ENCODE results near the gene CACNA1C.

The CACNA1C gene

DNA sequence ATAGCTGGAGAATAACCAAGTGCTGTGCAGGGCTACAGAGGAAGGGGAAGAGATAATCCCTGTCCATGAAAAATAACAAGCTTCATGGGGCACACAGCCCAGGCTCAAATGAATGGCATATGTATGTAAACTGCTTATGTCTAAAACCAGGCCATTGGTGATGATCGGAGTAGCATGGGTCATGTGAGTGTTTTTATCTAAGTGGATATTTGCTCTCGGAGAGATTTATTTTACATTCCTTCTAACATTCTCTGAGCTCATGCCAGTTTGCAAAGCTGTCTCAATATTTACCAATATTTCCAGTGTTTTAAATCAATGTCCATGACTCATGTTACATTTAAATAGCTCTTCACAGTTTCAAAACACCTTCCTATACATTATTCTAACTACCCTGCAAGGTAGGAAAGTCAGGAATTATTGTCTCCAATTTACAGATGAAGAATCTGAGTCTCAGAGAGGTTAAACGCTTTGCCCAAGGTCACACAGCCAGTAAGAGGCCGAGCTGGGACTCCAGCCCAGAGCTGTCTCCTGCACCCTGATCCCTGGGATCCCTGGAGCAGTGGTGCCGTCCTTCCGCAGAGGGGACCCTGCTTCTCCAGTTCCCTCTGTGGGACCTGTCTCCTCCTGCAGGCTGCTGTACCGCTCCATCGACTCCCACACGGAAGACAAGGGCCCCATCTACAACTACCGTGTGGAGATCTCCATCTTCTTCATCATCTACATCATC is 555.3 kb downstream of the CACNA1C start:
- DNase-seq (ENCODE audit: low read depth in 2 of 2) = no peak
- H3K4me3 ChIP-seq (replicated peaks in 1 of 2; ENCODE audit: low read depth in 2 of 2, low read length in 2 of 2) = no peak overlapping the region
- TF ChIP-seq, protein P1, sequence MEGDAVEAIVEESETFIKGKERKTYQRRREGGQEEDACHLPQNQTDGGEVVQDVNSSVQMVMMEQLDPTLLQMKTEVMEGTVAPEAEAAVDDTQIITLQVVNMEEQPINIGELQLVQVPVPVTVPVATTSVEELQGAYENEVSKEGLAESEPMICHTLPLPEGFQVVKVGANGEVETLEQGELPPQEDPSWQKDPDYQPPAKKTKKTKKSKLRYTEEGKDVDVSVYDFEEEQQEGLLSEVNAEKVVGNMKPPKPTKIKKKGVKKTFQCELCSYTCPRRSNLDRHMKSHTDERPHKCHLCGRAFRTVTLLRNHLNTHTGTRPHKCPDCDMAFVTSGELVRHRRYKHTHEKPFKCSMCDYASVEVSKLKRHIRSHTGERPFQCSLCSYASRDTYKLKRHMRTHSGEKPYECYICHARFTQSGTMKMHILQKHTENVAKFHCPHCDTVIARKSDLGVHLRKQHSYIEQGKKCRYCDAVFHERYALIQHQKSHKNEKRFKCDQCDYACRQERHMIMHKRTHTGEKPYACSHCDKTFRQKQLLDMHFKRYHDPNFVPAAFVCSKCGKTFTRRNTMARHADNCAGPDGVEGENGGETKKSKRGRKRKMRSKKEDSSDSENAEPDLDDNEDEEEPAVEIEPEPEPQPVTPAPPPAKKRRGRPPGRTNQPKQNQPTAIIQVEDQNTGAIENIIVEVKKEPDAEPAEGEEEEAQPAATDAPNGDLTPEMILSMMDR (IDR thresholded peaks at IDR 0.05; ENCODE audit: low read depth, low read length) = no peak

DNA sequence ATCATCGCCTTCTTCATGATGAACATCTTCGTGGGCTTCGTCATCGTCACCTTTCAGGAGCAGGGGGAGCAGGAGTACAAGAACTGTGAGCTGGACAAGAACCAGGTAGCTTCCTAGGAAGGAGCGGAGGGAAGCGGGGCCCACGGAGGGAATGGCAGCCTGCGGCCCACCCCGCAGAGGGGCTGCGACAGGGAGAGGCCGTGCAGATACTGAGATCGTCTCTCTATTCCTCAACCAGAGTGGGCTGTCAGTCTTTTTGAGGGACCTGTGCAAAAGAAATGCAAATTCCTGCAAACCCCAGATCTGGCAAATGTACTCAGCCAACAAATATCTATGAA is 555.8 kb downstream of the CACNA1C start:
- DNase-seq (ENCODE audit: low read depth in 2 of 2) = no peak
- TF ChIP-seq, protein P1 (IDR thresholded peaks at IDR 0.05; ENCODE audit: low read depth, low read length) = no peak
- H3K4me3 ChIP-seq (replicated peaks in 1 of 2; ENCODE audit: low read depth in 2 of 2, low read length in 2 of 2) = no peak overlapping the region

DNA sequence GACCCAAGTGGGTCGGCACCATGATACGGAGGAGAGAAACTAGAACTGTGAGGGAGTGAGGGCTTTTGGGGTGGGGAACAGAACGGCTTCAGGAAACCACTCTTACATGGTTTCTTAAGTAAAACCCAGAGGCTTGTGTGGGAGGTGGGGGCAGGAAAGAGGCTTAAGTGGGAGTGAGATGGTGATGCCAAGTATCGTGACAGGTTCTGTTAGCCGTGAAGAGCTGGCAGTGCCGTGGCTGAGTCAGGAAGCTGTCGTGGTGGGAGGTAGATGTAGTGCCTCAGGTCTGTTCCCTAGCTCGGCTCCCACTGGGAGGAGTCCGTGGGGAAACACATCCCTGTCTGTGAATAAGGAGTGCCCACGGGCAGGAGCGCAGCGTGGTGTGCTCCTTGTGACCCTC is 556.2 kb downstream of the CACNA1C start:
- TF ChIP-seq, protein P1 (IDR thresholded peaks at IDR 0.05; ENCODE audit: low read depth, low read length) = no peak
- H3K4me3 ChIP-seq (replicated peaks in 1 of 2; ENCODE audit: low read depth in 2 of 2, low read length in 2 of 2) = no peak overlapping the region
- no peak for DNase-seq (ENCODE audit: low read depth in 2 of 2)

DNA sequence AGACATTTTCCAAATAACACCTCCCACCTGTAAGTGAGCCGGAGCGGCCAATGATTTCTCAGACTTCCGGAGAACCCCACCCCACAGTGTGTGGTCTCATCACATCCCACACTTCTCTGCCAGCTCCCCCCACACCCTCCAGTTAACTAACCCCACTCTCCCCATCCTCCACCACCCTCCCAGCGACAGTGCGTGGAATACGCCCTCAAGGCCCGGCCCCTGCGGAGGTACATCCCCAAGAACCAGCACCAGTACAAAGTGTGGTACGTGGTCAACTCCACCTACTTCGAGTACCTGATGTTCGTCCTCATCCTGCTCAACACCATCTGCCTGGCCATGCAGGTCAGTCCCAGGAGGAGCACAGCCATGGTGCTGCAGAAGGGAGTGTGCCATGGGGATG is 557.6 kb downstream of the CACNA1C start:
- TF ChIP-seq, protein P1 (IDR thresholded peaks at IDR 0.05; ENCODE audit: low read depth, low read length) = no peak
- DNase-seq (ENCODE audit: low read depth in 2 of 2) = no peak
- no peak overlapping the region for H3K4me3 ChIP-seq (replicated peaks in 1 of 2; ENCODE audit: low read depth in 2 of 2, low read length in 2 of 2)

DNA sequence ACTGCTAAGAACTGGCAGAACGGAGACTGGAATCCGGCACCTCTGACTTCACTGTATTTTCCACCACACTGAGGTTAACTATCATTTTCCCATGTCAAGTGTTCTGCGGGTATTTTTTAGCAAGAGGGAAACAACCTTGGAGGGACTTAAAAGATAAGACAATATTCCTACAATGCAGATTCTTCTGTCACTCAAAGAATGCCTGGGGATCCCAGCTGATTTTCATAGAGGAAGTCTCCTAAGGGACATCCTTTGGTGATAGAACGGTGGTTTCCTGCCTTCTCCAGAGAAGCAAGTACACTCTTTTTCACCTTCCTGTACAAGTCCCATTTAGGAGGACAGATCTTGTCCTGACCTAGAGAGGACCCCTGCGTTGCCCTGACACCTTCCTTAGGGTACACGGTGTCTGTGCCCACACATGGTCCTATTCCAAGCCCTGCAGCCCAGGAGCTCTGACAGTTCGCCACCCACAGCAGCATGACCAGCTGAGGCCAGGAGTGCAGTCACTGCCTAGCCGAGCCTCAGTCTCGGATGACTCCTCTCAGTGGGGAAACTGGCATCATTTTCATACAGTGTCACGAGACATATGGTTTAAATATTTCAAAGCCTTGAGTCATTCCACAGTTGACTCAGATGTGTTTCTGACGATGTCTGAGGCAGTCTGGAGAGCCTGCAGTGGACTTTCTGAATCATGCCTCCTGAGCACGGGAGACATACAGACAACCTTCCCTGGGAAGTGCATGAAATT is 560.7 kb downstream of the CACNA1C start:
- DNase-seq (ENCODE audit: low read depth in 2 of 2) = peak; percentile 90 to 97
- H3K4me3 ChIP-seq (replicated peaks in 1 of 2; ENCODE audit: low read depth in 2 of 2, low read length in 2 of 2) = no peak overlapping the region
- TF ChIP-seq, protein P1 (IDR thresholded peaks at IDR 0.05; ENCODE audit: low read depth, low read length) = no peak

DNA sequence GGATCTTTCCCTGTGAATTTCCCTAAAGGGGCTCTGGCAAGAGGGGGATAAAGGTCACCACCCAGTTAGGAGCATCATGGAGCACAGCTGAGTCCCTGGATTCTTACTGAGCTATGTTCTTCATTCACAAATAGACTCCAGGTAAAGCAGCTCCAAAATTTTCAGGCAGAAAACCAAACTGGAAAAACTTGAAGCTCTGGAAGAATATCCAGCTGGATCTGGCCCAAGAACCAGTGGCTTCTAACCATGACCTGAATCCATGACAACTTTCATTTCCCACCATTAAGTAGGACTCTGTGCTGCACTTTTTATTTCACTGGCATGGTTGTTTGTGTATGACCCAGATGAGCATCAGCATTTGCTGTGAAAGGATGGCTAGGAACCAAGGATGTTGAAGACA is 561.6 kb downstream of the CACNA1C start:
- no peak for DNase-seq (ENCODE audit: low read depth in 2 of 2)
- TF ChIP-seq, protein P1 (IDR thresholded peaks at IDR 0.05; ENCODE audit: low read depth, low read length) = no peak
- no peak overlapping the region for H3K4me3 ChIP-seq (replicated peaks in 1 of 2; ENCODE audit: low read depth in 2 of 2, low read length in 2 of 2)
